Measurements from ENCODE around the gene ARID3A.
A peak's percentile ranks its signal among the peaks of the same experiment; 100 is the strongest.

Gene ARID3A

GRCh38 chr19:1006711-1007398 lies 81.0 kb downstream of the ARID3A start:
- no peak for DNase-seq

- DNase-seq = no peak
Measured at GRCh38 chr19:1007399-1008251, 81.8 kb downstream of the ARID3A start.

- DNase-seq = no peak
Measured at GRCh38 chr19:1008268-1009040, 82.6 kb downstream of the ARID3A start.

GRCh38 chr19:1009041-1009980 lies 83.5 kb downstream of the ARID3A start:
- no peak for DNase-seq

- no peak for DNase-seq
Measured at GRCh38 chr19:1009981-1010538, 84.2 kb downstream of the ARID3A start.

GRCh38 chr19:1010586-1011510 lies 85.0 kb downstream of the ARID3A start:
- no peak for DNase-seq

- DNase-seq = no peak
Measured at GRCh38 chr19:1011831-1012333, 86.0 kb downstream of the ARID3A start.

- DNase-seq = no peak
Measured at GRCh38 chr19:1012334-1012733, 86.5 kb downstream of the ARID3A start.

- no peak for DNase-seq
Measured at GRCh38 chr19:1013218-1013617, 87.4 kb downstream of the ARID3A start.

GRCh38 chr19:1014161-1015060 lies 88.6 kb downstream of the ARID3A start:
- no peak for DNase-seq

GRCh38 chr19:1015061-1015781 lies 89.4 kb downstream of the ARID3A start:
- DNase-seq = no peak

- DNase-seq = no peak
Measured at GRCh38 chr19:1015782-1016646, 90.2 kb downstream of the ARID3A start.

GRCh38 chr19:1016647-1017114 lies 90.8 kb downstream of the ARID3A start:
- no peak for DNase-seq

- DNase-seq = no peak
Measured at GRCh38 chr19:1017115-1017905, 91.5 kb downstream of the ARID3A start.

- DNase-seq = no peak
Measured at GRCh38 chr19:1017906-1018305, 92.1 kb downstream of the ARID3A start.

GRCh38 chr19:1018393-1018792 lies 92.6 kb downstream of the ARID3A start:
- peak; percentile 74 for DNase-seq
